Measurements from ENCODE around the gene MTRR. TPM values are rescaled to one million over a fixed set of nuclear protein-coding genes. Genes with fewer than 3 reads are reported as not detected.
"Not testable (repeated sequence)": the region's sequence is repeated elsewhere in the genome, so short reads cannot be mapped to it uniquely, and the experiment has no call there.

MTRR gene
- total and polyA plus RNA-seq, 8 donors, result 9.7 to 53.9 (median 18.5) TPM

- H3K36me3 ChIP-seq, result peaks cover 22 to 83% (median 69%) of the 10 kb centered on the region in 4 donors
- TF ChIP-seq POLR2AphosphoS5 (IDR thresholded peaks at IDR 0.05) (no peak), POLR2A (IDR thresholded peaks at IDR 0.05) (no peak), EP300 (IDR thresholded peaks at IDR 0.05) (no peak)
- TF ChIP-seq, protein P1, sequence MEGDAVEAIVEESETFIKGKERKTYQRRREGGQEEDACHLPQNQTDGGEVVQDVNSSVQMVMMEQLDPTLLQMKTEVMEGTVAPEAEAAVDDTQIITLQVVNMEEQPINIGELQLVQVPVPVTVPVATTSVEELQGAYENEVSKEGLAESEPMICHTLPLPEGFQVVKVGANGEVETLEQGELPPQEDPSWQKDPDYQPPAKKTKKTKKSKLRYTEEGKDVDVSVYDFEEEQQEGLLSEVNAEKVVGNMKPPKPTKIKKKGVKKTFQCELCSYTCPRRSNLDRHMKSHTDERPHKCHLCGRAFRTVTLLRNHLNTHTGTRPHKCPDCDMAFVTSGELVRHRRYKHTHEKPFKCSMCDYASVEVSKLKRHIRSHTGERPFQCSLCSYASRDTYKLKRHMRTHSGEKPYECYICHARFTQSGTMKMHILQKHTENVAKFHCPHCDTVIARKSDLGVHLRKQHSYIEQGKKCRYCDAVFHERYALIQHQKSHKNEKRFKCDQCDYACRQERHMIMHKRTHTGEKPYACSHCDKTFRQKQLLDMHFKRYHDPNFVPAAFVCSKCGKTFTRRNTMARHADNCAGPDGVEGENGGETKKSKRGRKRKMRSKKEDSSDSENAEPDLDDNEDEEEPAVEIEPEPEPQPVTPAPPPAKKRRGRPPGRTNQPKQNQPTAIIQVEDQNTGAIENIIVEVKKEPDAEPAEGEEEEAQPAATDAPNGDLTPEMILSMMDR (IDR thresholded peaks at IDR 0.05), result no peak
- H3K27me3 ChIP-seq, result no peaks in the 10 kb centered on the region
- DNase-seq, result no peak
- no peak overlapping the region for H3K27ac ChIP-seq
- peaks cover 0 to 23% (median 16%) of the 10 kb centered on the region in 4 donors for H3K9me3 ChIP-seq
- 89 to 94% (median 90%) methylated on average over 2 of the region's 2 CpGs for WGBS, 5 donors
- H3K4me3 ChIP-seq, result no peak overlapping the region
- intact Hi-C loops (cut with DNase I; ENCODE audit: low total_unique reads), result no loop called here
- no peaks in the 10 kb centered on the region for H3K4me1 ChIP-seq
These were observed 35.2 kb downstream of the MTRR start for GRCh38 chr5:7904170-7904569.

- Histone ChIP-seq H3K27ac (no peak overlapping the region), H3K4me1 (no peaks in the 10 kb centered on the region), H3K9me3 (peaks cover 0 to 39% (median 29%) of the 10 kb centered on the region in 4 donors), H3K27me3 (no peaks in the 10 kb centered on the region), H3K4me3 (no peak overlapping the region), H3K36me3 (peaks cover 4 to 65% (median 39%) of the 10 kb centered on the region in 4 donors)
- TF ChIP-seq POLR2A (IDR thresholded peaks at IDR 0.05) (no peak), EP300 (IDR thresholded peaks at IDR 0.05) (no peak), POLR2AphosphoS5 (IDR thresholded peaks at IDR 0.05) (no peak)
- TF ChIP-seq, protein P1 (IDR thresholded peaks at IDR 0.05), result no peak
- WGBS, 5 donors, result 92 to 100% (median 99%) methylated on average over 1 of the region's 1 CpG
- intact Hi-C loops (cut with DNase I; ENCODE audit: low total_unique reads), result no loop called here
- no peak for DNase-seq
These were observed 38.7 kb downstream of the MTRR start for GRCh38 chr5:7907612-7908011.

- Histone ChIP-seq H3K36me3 (peaks cover 4 to 58% (median 32%) of the 10 kb centered on the region in 4 donors), H3K27ac (no peak overlapping the region), H3K4me3 (no peak overlapping the region), H3K4me1 (no peaks in the 10 kb centered on the region), H3K27me3 (no peaks in the 10 kb centered on the region), H3K9me3 (peaks cover 0 to 46% (median 33%) of the 10 kb centered on the region in 4 donors)
- TF ChIP-seq, protein P1 (IDR thresholded peaks at IDR 0.05), result no peak
- no peak for TF ChIP-seq POLR2AphosphoS5 (IDR thresholded peaks at IDR 0.05)
- no peak for TF ChIP-seq POLR2A (IDR thresholded peaks at IDR 0.05)
- no peak for TF ChIP-seq EP300 (IDR thresholded peaks at IDR 0.05)
- no peak for DNase-seq
- intact Hi-C loops (cut with DNase I; ENCODE audit: low total_unique reads), result no loop called here
- WGBS, 5 donors, result 91 to 98% (median 95%) methylated on average over 1 of the region's 1 CpG
These were observed 39.4 kb downstream of the MTRR start for GRCh38 chr5:7908317-7908716.

- Histone ChIP-seq H3K9me3 (peaks cover 0 to 48% (median 33%) of the 10 kb centered on the region in 4 donors), H3K4me1 (no peaks in the 10 kb centered on the region), H3K4me3 (no peak overlapping the region), H3K27me3 (no peaks in the 10 kb centered on the region), H3K36me3 (peaks cover 4 to 38% (median 17%) of the 10 kb centered on the region in 4 donors), H3K27ac (no peak overlapping the region)
- intact Hi-C loops (cut with DNase I; ENCODE audit: low total_unique reads), result no loop called here
- no peak for DNase-seq
- WGBS, 5 donors, result 90 to 100% (median 98%) methylated on average over 2 of the region's 2 CpGs
- TF ChIP-seq EP300 (IDR thresholded peaks at IDR 0.05) (no peak), POLR2AphosphoS5 (IDR thresholded peaks at IDR 0.05) (no peak), POLR2A (IDR thresholded peaks at IDR 0.05) (no peak)
- TF ChIP-seq, protein P1 (IDR thresholded peaks at IDR 0.05), result no peak
These were observed 41.9 kb downstream of the MTRR start for GRCh38 chr5:7910738-7911428.

- intact Hi-C loops (cut with DNase I; ENCODE audit: low total_unique reads); H3K27ac ChIP-seq; H3K4me3 ChIP-seq; DNase-seq; H3K27me3 ChIP-seq; H3K4me1 ChIP-seq: not testable (repeated sequence)
- Histone ChIP-seq H3K36me3 (peaks cover 4 to 33% (median 17%) of the 10 kb centered on the region in 4 donors), H3K9me3 (peaks cover 0 to 48% (median 33%) of the 10 kb centered on the region in 4 donors)
- WGBS, 5 donors, result 87 to 90% (median 89%) methylated on average over 3 of the region's 3 CpGs
These were observed 42.5 kb downstream of the MTRR start for GRCh38 chr5:7911429-7911771.

All from stomach (tissue), 9 donors.